Fibroblast of pulmonary artery (primary cell): ENCODE data around the gene HES3.

Experiments
- DNase-seq: peaks from one replicate; pipeline ENCODE4 v3.0.0-alpha.2; 2010; ENCODE audit warnings: low read depth
- H3K4me3 ChIP-seq: replicated peaks from 2 replicates; pipeline ENCODE4 v1.5.1; 2011; ENCODE audit warnings: low read depth, mild to moderate bottlenecking, control low read depth, low read length, moderate library complexity
- TF ChIP-seq, protein P1 (sequence below): IDR thresholded peaks from 2 replicates; pipeline ENCODE4 v1.5.1; 2011; ENCODE audit warnings: mild to moderate bottlenecking, control low read depth, low read length, inconsistent platforms; ENCODE audit errors: missing control alignments

Gene HES3

DNA sequence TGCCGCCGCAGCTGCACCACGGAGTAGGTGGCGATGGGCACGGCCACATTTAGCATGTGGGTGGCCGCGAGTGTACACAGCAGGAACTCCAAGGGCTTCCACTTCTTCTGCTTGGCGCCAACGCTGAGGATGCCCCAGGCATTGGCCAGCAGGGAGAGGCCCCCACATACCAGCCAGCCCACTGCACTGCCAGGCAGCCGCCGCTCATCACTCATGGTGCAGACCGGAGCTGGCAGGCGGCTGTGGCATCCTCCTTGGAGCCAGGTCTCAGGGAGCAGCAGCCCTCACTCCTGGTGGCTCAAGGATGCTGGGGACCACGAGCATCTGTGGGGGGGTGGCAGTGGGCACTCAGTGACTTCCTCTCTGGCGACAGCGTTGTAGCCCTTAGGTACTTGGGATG lies 10.7 kb downstream of the HES3 start:
- no peak overlapping the region for H3K4me3 ChIP-seq
- DNase-seq, result no peak
- TF ChIP-seq, protein P1, sequence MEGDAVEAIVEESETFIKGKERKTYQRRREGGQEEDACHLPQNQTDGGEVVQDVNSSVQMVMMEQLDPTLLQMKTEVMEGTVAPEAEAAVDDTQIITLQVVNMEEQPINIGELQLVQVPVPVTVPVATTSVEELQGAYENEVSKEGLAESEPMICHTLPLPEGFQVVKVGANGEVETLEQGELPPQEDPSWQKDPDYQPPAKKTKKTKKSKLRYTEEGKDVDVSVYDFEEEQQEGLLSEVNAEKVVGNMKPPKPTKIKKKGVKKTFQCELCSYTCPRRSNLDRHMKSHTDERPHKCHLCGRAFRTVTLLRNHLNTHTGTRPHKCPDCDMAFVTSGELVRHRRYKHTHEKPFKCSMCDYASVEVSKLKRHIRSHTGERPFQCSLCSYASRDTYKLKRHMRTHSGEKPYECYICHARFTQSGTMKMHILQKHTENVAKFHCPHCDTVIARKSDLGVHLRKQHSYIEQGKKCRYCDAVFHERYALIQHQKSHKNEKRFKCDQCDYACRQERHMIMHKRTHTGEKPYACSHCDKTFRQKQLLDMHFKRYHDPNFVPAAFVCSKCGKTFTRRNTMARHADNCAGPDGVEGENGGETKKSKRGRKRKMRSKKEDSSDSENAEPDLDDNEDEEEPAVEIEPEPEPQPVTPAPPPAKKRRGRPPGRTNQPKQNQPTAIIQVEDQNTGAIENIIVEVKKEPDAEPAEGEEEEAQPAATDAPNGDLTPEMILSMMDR, result no peak

DNA sequence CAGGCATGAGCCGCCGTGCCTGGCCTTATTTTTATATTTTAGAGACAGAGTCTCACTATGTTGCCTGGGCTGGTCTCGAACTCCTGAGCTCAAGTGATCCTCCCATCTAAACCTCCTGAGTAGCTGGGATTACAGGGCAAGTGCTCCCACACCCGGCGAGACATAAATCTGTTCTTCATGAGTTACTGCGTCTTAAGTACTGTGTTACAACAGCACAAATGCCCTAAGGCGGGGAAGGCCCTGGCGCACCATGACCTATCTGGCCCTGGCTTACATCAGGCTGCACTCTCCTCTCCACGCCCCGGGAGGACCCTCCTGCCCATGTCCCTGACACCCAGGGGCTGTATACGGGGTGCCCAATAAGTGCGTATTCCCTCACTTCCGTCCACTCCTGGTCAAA lies 12.7 kb downstream of the HES3 start:
- TF ChIP-seq, protein P1, result no peak
- DNase-seq, result no peak
- H3K4me3 ChIP-seq, result no peak overlapping the region

DNA sequence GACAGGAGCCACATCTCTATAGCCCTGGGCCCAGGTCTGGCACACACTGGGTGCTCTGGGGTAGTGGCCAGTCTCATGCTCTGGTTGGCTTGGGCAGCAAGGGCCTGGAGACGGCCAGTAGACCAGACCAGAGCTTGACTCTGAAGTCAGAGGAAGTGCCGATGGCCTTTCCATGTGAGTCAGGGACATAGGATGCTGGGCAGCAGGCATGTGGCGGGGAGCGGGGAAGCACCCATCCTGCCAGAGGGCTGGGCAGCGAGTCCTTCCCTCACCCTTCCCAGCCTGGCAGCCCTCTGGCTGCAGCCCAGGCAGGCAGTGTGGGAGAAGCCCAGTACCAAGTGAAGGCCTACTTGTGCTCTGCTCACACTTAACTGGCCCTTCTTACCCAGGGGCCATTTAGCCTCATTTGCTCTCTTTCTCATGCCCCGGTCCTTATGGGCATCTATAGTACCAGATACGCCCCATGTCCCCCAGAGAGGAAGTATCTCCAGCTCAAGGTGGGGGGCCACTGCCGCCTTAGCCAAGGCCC lies 13.6 kb downstream of the HES3 start:
- no peak for DNase-seq
- no peak overlapping the region for H3K4me3 ChIP-seq
- TF ChIP-seq, protein P1, result no peak

DNA sequence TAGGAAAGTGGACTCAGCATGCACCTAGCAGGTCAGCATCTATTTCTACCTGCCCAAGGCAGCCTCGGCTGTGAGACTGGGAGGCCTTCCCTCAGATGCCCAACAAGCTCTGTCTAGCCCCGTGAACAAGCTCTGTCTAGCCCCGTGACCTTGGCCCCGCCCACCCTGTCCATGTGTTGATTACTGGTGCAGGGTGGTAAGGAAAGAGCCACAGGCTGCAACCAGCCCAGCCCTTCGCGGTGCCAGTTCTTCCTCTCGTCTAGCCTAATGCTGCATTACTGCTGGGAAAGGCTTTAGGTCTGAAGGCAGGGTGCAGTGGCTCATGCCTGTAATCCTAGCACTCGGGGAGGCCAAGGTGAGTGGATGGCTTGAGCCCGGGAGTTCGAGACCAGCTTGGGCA lies 14.7 kb downstream of the HES3 start:
- H3K4me3 ChIP-seq, result no peak overlapping the region
- DNase-seq, result no peak
- TF ChIP-seq, protein P1, result no peak

DNA sequence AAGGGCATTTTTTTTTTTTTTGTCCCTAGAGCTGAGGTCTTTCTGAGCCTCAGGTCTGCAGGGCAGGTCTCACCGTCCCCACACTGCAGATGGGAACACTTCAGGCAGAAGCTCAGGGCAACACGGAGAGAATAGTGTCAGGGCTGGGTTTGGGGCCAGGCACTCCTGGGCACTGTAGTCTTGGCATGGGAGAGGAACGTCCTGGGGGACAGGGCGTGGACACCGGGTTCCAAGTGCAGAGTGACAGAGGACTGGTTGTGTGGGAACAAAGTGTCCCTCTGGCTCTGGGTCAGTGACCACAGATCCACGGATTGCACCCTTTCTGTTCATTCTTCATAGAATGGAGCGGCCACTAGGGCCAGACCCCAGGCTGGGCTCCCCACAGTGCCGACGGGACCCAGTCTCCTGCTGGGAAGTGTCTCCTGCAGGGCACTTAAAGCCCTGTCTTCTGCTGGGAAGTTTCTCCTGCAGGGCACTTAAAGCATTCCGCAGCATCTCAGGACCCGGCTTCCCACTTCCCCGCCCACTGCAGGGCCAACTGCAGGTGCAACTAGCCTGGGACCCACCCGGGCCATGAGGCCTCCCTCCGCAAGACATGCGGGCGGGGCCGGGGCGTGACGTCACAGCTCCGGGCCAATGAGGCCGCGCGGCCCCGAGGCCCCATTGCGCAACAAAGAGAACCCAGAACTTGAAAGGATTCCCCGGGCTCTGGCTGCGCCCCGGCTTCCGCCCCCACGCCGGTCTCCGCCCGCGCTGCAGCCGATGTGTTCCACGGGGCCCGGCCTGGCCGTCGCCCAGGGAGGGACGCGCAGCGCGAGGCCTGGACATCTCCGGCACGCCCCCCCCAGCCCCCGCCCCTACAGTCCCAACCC lies 15.7 kb downstream of the HES3 start:
- TF ChIP-seq, protein P1, result no peak

DNA sequence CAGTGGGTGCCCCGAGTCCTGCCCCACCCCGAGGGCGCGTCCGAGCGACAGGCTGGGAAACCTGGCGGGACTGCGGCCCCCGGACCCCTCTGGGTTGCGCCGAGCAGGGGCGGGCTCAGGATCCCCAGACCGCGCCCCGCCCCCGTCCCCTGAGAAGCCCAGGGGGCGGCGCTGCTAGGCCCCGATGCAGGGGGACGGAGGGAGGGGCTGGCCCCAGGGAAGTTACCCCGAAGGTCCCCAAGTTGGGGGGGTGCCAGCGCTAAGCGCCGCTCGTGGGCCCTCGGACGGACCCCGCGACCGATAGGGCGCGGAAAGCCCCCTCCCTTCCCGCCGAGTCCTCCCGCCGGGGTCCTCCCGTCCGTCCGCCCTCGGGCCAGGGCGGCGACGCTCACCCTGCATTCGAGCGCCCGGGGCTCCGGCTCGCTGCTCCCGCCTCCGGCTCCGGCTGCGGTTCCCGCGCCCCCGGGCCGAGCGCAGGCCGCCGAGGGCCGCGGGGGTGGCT lies 16.5 kb downstream of the HES3 start:
- H3K4me3 ChIP-seq, result peak overlapping the region; percentile 59
- TF ChIP-seq, protein P1, result no peak
- no peak for DNase-seq

More for the DNA sequence above, 15.7 kb downstream of the HES3 start:
- DNase-seq, result peak; percentile 79
- peak overlapping the region; percentile 59 for H3K4me3 ChIP-seq
